NCI-H146 (cell line): ENCODE measurements around the gene TMEM59L.
"Not testable (repeated sequence)": the region's sequence is repeated elsewhere in the genome, so short reads cannot be mapped to it uniquely, and the experiment has no call there.

Experiments used
- DNase-seq: peaks from one replicate; lab custom pipeline; 2025; lab: John Stamatoyannopoulos, UW

TMEM59L gene

DNA sequence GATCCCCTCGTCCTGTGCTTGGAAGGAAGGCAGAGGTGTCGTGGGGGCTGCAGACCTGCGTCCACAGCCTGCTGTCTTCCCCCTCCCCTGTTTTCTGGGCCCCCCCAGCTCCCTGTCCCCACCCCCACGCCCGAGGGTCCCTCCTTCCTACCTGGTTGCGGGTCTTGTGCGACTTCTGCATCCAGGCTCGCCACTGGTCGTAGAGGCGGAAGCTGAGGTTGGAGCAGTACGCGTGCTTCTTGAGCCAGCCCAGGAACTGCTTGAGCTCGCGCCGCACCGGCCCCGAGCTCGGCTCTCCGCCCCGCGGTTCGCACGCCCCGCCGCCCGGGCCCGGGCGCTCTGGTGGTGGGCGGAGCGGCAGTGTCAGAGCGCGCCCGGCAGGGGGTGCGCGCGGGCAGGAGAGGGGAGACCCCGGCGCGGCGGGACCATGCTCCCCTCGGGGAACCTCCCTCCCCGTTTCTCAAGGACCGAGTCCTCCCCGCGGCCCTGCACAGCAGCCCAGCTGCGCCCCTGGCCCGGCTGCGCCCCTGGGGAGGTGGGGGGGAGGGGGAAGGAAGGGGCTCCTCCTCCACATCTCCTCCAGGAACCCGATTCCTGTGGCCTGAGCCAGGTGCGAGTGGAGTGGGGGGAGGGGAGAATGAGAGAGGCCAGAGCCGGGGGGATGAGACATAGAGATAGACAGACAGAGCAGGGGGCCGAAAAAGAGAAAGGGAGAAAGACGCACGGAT lies 18.4 kb upstream of the TMEM59L start:
- peak; percentile 77 for DNase-seq

GRCh38 chr19:18594824-18595373 lies 17.8 kb upstream of the TMEM59L start:
- peak; percentile 38 for DNase-seq

DNA sequence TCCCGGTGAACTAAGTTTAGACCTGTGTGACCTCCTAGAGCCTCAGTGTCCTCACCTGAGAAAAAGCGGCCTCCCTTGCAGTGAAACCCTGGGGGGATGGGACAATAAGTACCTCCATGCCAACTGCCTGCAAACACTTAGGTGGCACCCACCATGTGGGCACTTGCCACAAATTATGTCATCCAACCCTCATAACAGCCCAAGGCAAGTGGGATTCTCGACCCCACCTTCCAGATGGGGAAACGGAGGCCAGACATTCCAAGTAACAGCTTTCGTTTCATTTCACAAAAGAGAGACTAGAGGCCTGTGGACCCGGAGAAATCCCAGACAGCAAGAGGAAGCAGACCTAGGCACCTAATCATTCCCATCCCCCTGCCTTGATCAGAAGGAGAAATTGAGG lies 17.2 kb upstream of the TMEM59L start:
- no peak for DNase-seq

- DNase-seq = peak; percentile 89
Measured at GRCh38 chr19:18596752-18597157, 15.9 kb upstream of the TMEM59L start.

- no peak for DNase-seq
Measured at GRCh38 chr19:18597809-18598660, 14.6 kb upstream of the TMEM59L start.

GRCh38 chr19:18599485-18599884 lies 13.2 kb upstream of the TMEM59L start:
- DNase-seq = no peak

DNA sequence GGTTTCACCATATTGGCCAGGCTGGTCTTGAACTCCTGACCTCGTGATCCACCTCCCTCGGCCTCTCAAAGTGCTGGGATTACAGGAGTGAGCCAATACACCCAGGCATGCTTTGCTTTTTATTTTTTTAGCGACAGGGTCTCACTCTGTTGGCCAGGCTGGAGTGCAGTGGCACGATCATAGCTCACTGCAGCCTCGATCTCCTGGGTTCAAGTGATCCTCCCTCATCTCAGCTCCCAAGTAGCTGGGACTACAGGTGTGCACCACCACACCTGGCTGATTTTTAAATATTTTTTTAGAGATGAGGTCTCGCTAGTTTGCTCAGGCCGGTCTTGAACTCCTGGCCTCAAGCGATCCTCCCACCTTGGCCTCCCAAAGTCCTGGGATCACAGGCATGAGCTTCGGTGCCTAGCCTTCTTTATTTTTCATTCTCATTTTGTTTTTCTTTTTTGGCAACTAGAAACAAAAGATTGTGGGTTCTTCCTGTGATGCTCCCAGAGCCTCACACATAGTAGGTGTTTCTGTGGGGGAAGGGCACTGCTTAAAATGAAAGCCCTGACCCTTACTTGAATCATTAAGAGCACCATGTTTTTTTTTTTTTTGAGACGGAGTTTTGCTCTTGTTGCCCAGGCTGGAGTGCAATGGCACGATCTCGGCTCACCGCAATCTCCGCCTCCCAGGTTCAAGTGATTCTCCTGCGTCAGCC lies 11.8 kb upstream of the TMEM59L start:
- DNase-seq = not testable (repeated sequence)

DNA sequence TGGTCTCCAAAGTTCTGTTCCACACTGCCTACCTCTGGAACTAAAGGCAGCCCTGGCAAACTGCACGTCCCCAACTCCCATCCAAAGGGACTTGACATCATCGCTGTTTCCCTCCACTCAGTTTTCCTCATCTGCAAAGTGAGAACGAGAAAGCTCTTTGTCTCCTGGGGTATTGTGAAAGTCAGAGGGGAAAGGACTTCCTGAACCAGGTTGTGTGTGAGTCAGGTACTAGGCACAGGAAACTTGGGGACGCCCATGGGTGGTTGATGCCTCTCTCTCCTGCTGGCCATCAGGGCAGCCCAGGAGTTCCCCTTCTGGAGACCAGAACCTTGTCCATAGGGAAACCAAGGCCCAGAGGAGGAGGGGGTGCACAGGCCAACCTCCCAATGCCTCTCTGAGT lies 10.8 kb upstream of the TMEM59L start:
- DNase-seq = no peak

- DNase-seq = peak; percentile 56
Measured at GRCh38 chr19:18603255-18603957, 9.3 kb upstream of the TMEM59L start.

GRCh38 chr19:18603958-18604819 lies 8.5 kb upstream of the TMEM59L start:
- no peak for DNase-seq

DNA sequence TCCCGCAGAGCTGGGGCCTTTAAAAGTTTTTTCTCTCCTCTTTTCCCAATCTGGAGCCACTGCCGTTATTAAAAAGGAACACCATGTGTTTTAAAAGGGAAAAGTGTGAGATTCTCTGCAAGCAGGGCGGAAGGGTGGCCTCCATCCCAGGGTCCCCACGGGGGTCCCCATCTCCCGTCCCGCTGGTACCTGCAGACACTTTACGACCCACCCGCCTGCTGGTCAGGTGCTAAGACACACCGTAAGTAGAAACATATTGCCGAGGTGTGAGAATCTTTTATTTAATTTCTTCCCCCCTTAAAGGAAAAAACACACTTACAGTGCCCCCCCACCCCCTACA lies 7.9 kb upstream of the TMEM59L start:
- DNase-seq = no peak

- no peak for DNase-seq
Measured at GRCh38 chr19:18605196-18605545, 7.5 kb upstream of the TMEM59L start.

GRCh38 chr19:18605546-18606280 lies 7.0 kb upstream of the TMEM59L start:
- DNase-seq = no peak

DNA sequence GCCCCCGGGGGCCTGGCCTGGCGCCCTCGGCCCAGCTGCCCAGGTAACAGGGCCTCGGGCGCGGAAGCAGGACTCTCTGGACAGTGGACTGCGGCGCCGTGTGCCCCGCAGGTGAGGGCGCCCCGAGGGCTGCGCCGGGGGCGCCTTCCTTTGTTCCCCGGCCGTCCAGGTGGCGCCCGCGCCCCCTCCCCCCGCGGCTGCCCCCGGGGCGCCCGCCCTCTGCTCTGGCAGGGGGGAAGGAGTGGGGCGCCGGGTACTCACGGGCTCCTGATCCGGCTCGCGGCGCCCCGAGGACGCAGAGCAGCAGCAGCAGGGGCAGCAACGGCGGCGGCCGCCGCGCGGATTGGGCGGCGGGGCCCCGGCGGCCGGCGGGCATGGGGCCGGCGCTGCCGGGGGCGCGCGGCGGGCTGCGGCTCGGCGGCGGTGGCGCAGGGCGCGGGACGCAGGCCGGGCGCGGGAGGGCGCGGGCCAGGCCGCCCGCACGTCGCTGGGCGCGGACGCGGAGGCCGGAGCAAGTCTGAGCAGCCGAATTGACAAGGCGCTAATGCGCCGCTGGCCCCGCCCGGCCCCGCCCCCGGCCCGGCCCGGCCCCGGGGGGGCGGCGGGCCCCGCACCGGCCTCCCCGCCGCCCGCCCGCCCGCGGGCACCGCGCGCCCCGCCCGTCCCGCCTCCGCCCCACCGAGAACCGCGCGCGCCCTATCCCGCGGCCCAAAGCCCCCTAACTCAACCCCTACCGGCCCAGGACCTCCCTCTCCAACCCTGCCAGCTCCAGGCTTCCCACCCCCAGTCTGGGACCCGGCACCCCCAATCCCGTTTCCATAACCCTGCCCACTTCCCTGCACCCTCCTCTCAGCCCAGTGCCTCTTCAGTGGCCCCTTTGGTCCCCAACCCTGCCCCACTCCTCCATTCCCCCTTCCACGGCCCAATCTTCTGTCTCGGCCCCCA lies 6.1 kb upstream of the TMEM59L start, which contains the start of gene CRLF1:
Gene CRLF1 (minus strand): TSS at position 519 of the 945 bp plus-strand sequence. CDS start 143 bp downstream, at position 376.
- peak; percentile 52 for DNase-seq

GRCh38 chr19:18607226-18608101 lies 5.2 kb upstream of the TMEM59L start:
- peak; percentile 43 for DNase-seq

GRCh38 chr19:18608102-18608804 lies 4.4 kb upstream of the TMEM59L start:
- no peak for DNase-seq
